ENCODE measurements around the gene FBXO48.
A peak's percentile ranks its signal among the peaks of the same experiment; 100 is the strongest.

FBXO48 gene, protein sequence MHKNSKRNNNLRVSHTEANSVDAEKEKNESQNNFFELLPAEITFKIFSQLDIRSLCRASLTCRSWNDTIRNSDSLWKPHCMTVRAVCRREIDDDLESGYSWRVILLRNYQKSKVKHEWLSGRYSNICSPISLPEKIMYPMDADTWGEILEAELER

DNA sequence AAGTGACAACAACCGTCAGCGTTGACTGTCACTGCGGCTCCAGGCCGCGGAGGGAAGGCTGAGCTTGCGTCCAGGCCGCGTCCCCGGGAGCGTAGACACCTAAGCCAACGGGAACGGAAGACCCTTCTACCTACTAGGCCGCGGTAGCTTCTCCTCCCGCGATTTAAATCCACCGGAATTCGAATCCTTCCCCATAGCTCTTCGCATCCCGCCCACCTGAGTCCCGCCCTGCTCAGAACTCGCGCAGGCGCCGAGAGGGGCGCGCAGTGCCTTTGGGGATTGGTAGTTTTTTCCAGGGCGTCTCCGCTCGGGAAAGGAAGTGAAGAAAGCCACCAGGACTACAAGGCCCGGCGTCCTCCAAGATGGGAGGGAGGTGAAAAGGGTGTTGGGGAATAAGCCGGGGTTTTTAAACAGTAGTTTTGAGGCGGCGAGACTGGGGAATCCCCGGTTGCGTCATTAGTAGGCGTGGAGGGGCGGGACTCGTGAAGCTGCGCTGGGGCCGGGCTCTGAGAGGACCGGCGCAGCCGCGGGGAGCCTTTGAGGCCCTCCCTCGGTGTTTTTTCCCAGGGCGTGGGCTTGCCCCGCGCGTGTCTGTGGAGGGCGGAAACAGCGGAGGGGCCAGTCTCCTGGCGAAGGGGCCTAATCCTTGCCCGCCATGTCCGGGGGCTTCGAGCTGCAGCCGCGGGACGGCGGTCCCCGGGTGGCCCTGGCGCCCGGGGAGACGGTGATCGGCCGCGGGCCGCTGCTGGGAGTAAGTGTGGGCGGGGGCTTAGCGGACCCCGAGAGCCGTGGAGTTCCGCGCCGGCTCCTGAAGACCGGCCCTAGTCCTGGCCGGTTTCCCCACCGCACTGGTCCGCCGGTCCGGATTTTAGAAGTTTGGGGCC, at the start of gene FBXO48, which contains the start of gene APLF:
TSS of gene FBXO48 (minus strand) at position 218 of the 884 bp plus-strand sequence. CDS start 2,149 bp downstream, outside the sequence.
TSS of gene APLF (plus strand) at position 509 of the 884 bp plus-strand sequence. CDS start at position 656, 147 bp downstream.
- peak within 1 kb of the TSS; percentile 85 for H3K27ac ChIP-seq
- no peaks in the 10 kb centered on the region for H3K9me3 ChIP-seq
- no peaks in the 10 kb centered on the region for H3K36me3 ChIP-seq
- no peaks in the 10 kb centered on the region for H3K27me3 ChIP-seq
- peak within 1 kb of the TSS; percentile 87 to 93 for H3K4me3 ChIP-seq (ENCODE audit: low read depth in 1 of 2, low read length in 1 of 2)
- H3K4me1 ChIP-seq (ENCODE audit: control insufficient read depth in 1 of 2, insufficient read depth in 1 of 2, low read depth in 1 of 2, low read length in 1 of 2) = peaks cover 19 to 20% of the 10 kb centered on the region in 2 experiments
- TF ChIP-seq, protein P1, sequence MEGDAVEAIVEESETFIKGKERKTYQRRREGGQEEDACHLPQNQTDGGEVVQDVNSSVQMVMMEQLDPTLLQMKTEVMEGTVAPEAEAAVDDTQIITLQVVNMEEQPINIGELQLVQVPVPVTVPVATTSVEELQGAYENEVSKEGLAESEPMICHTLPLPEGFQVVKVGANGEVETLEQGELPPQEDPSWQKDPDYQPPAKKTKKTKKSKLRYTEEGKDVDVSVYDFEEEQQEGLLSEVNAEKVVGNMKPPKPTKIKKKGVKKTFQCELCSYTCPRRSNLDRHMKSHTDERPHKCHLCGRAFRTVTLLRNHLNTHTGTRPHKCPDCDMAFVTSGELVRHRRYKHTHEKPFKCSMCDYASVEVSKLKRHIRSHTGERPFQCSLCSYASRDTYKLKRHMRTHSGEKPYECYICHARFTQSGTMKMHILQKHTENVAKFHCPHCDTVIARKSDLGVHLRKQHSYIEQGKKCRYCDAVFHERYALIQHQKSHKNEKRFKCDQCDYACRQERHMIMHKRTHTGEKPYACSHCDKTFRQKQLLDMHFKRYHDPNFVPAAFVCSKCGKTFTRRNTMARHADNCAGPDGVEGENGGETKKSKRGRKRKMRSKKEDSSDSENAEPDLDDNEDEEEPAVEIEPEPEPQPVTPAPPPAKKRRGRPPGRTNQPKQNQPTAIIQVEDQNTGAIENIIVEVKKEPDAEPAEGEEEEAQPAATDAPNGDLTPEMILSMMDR (IDR thresholded peaks at IDR 0.05) = peak; percentile 41

DNA sequence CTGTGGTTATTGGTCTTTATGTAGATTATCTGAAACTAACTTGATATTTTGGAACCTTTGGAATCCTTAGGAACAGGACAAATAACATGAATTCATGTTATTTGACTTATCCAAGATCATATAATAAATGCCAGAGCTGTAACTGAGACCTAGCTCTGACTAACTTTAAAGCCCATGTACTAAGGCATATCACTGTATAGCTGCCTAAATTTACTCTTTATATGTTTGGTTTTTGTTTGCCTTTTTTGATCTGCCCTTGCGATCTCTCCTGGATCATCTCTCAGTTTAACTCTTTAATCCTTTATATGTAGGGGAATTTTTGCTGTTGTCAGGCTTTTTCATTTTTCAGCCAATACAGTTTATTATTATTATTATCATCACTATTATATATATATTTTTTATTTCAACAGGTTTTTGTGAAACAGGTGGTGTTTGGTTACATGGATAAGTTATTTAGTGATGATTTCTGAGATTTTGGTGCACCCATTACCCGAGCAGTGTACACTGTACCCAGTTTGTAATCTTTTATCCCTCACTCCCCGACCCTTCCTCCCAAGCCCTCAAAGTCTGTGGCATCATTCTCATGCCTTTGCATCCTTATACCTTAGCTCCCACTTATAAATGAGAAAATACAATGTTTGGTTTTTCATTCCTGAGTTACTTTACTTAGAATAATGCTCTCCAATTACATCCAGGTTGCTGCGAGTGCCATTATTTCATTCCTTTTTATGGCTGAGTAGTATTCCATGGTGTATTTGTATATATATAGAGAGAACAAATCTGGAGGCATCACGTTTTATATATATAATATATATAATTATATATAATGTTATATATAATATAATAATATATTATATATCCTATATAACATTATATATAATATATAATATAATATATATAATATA, 49.2 kb upstream of the FBXO48 start:
- TF ChIP-seq, protein P1 (IDR thresholded peaks at IDR 0.05) = no peak
- H3K9me3 ChIP-seq = no peaks in the 10 kb centered on the region
- no peaks in the 10 kb centered on the region for H3K4me1 ChIP-seq (ENCODE audit: control insufficient read depth in 1 of 2, insufficient read depth in 1 of 2, low read depth in 1 of 2, low read length in 1 of 2)
- no peak overlapping the region for H3K27ac ChIP-seq
- H3K27me3 ChIP-seq = no peaks in the 10 kb centered on the region
- H3K4me3 ChIP-seq (ENCODE audit: low read depth in 1 of 2, low read length in 1 of 2) = no peak overlapping the region
- H3K36me3 ChIP-seq = no peaks in the 10 kb centered on the region

DNA sequence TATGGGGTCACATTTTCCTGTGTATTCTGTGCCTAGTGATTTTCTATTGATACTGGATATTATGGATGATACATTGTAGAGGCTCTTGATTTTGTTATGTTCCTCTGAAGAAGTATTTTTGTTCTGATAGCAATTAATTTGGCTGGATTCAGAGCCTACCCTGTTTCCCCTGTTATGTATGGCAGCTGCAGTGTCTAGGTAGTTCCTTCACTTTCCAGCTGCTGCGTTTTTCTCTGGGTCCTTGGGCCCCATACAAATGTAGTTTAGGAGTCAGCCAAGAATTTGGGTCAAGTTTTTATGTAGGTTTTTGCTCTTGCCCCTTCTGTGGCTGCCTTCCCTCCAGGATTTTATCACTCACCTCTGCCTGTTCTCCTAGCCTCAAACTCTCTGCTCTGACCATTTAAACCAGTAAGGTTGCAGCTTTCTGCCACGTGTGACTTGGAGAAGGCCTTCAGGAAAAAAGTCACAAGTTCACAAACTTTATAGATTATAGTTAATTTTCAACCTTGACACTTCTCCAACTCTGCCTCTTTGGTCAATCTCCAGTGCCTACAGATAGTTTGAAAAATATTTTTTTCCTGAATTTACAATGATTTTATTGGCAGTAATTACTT, 47.3 kb upstream of the FBXO48 start:
- Histone ChIP-seq H3K4me3 (ENCODE audit: low read depth in 1 of 2, low read length in 1 of 2) (no peak overlapping the region), H3K9me3 (no peaks in the 10 kb centered on the region), H3K27ac (no peak overlapping the region), H3K4me1 (ENCODE audit: control insufficient read depth in 1 of 2, insufficient read depth in 1 of 2, low read depth in 1 of 2, low read length in 1 of 2) (no peaks in the 10 kb centered on the region), H3K36me3 (no peaks in the 10 kb centered on the region), H3K27me3 (no peaks in the 10 kb centered on the region)
- TF ChIP-seq, protein P1 (IDR thresholded peaks at IDR 0.05) = no peak

DNA sequence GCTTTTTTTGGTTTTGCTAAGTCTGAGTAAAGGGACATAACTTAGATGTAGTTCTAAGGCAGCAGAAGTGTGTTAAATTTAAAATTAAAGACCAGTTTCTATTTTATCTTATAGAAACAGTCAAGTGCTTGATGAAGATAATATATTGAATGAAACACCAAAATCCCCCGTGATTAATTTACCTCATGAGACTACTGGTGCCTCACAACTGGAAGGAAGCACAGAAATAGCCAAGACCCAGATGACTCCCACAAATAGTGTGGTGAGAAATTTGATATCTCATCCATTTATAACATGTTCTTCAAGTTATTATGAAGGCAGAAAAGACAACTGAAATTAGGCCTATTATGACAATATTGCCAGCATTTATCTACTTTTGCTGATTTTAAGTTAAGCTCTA, 45.9 kb upstream of the FBXO48 start:
- Histone ChIP-seq H3K27ac (no peak overlapping the region), H3K4me1 (ENCODE audit: control insufficient read depth in 1 of 2, insufficient read depth in 1 of 2, low read depth in 1 of 2, low read length in 1 of 2) (no peaks in the 10 kb centered on the region), H3K9me3 (no peaks in the 10 kb centered on the region), H3K27me3 (no peaks in the 10 kb centered on the region), H3K36me3 (no peaks in the 10 kb centered on the region), H3K4me3 (ENCODE audit: low read depth in 1 of 2, low read length in 1 of 2) (no peak overlapping the region)
- TF ChIP-seq, protein P1 (IDR thresholded peaks at IDR 0.05) = no peak

DNA sequence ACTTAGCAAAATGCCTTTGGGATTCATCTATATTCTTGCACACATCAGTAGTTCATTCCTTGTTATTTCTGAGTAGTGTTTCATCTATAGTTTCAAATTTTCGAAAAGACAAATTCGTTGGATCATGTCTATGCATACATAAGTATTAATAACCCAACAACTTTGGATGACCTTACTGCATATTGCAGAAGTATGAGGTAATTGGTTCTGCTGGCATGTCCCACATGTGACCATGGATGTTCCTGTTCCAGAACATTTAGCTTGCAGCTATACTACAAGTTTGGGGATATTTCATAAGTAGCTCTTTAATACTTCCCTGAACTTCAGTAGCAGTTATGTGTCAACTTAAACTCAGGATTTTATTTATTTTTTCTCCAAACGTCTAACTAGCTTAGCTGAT, 45.2 kb upstream of the FBXO48 start:
- H3K4me3 ChIP-seq (ENCODE audit: low read depth in 1 of 2, low read length in 1 of 2) = no peak overlapping the region
- H3K9me3 ChIP-seq = no peaks in the 10 kb centered on the region
- H3K36me3 ChIP-seq = no peaks in the 10 kb centered on the region
- H3K27ac ChIP-seq = no peak overlapping the region
- H3K4me1 ChIP-seq (ENCODE audit: control insufficient read depth in 1 of 2, insufficient read depth in 1 of 2, low read depth in 1 of 2, low read length in 1 of 2) = no peaks in the 10 kb centered on the region
- TF ChIP-seq, protein P1 (IDR thresholded peaks at IDR 0.05) = no peak
- H3K27me3 ChIP-seq = no peaks in the 10 kb centered on the region
